SK-N-SH treated with all-trans-retinoic acid at 6 μM for 48 hours (cell line): ENCODE results near the gene ASB18.

ENCODE experiments used
- ESRRG ChIP-seq: fragments of 250-450 bp; sonication (Bioruptor Pico); IDR thresholded peaks from 2 replicates; pipeline ENCODE4 v1.6.1; 2021; ENCODE audit warnings: mild to moderate bottlenecking
- RARB ChIP-seq: fragments of 250-450 bp; sonication (Bioruptor Pico); IDR thresholded peaks from 2 replicates; pipeline ENCODE4 v1.8.0; 2021; ENCODE audit warnings: mild to moderate bottlenecking, moderate library complexity
- TOX ChIP-seq: fragments of 250-450 bp; sonication (Bioruptor Pico); IDR thresholded peaks from 2 replicates; pipeline ENCODE4 v1.8.0; 2021; ENCODE audit warnings: mild to moderate bottlenecking, moderate library complexity, borderline replicate concordance
- TF ChIP-seq, protein P1 (sequence below): fragments of 250-450 bp; sonication (Bioruptor Pico); IDR thresholded peaks from 2 replicates; pipeline ENCODE4 v1.8.0; 2020; ENCODE audit warnings: mild to moderate bottlenecking, moderate library complexity, borderline replicate concordance
- TF ChIP-seq, protein P2 (sequence below): fragments of 250-450 bp; sonication (Bioruptor Pico); IDR thresholded peaks from 2 replicates; pipeline ENCODE4 v1.5.1; 2021; ENCODE audit warnings: mild to moderate bottlenecking, moderate library complexity

DNA sequence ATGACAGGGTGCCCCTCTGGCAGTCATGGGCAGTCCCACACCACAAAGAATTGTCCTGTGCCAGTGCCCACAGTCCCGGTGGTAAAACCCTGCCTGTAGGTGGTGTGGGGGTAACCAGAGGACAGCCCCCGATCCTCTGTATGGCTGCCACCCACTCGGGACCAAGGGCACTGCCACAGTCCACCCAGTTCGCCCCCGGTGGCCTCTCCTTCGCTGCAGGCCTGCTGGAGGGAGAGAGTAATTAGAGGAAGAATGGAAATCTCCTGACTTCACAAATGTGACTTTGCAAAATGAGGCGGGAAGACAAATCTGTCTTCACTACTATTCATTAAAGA, 107.4 kb downstream of the ASB18 start:
- TF ChIP-seq, protein P1, sequence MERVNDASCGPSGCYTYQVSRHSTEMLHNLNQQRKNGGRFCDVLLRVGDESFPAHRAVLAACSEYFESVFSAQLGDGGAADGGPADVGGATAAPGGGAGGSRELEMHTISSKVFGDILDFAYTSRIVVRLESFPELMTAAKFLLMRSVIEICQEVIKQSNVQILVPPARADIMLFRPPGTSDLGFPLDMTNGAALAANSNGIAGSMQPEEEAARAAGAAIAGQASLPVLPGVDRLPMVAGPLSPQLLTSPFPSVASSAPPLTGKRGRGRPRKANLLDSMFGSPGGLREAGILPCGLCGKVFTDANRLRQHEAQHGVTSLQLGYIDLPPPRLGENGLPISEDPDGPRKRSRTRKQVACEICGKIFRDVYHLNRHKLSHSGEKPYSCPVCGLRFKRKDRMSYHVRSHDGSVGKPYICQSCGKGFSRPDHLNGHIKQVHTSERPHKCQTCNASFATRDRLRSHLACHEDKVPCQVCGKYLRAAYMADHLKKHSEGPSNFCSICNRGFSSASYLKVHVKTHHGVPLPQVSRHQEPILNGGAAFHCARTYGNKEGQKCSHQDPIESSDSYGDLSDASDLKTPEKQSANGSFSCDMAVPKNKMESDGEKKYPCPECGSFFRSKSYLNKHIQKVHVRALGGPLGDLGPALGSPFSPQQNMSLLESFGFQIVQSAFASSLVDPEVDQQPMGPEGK (CRISPR knock-in tag): no peak
- TF ChIP-seq ESRRG (CRISPR knock-in tag) (no peak), TOX (CRISPR knock-in tag) (no peak), RARB (no peak)
- TF ChIP-seq, protein P2, sequence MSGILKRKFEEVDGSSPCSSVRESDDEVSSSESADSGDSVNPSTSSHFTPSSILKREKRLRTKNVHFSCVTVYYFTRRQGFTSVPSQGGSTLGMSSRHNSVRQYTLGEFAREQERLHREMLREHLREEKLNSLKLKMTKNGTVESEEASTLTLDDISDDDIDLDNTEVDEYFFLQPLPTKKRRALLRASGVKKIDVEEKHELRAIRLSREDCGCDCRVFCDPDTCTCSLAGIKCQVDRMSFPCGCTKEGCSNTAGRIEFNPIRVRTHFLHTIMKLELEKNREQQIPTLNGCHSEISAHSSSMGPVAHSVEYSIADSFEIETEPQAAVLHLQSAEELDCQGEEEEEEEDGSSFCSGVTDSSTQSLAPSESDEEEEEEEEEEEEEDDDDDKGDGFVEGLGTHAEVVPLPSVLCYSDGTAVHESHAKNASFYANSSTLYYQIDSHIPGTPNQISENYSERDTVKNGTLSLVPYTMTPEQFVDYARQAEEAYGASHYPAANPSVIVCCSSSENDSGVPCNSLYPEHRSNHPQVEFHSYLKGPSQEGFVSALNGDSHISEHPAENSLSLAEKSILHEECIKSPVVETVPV: no peak
